Measurements from ENCODE around the gene LAP3.
"Not testable (repeated sequence)": the region's sequence is repeated elsewhere in the genome, so short reads cannot be mapped to it uniquely, and the experiment has no call there.

The LAP3 gene

DNA sequence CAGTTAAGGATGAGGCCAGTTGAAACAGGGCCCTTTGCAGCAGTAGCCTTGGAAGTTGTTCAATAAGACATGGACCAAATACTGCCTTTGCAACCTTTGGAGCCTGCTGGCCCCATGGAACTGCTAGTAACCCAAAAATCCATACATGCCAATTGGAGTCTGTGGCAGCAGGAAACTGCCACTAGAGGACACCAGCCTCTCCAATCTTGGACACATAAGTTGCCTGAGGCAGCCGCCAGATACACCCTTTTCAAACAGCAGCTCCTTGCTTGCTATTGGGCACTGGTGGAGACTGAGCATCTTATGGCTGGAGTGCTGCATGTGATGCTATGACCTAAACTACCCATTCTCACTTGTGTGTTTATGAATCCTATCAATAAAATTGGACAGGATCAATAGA, 14.8 kb upstream of the LAP3 start:
- no peak for DNase-seq (ENCODE audit: low spot score)

DNA sequence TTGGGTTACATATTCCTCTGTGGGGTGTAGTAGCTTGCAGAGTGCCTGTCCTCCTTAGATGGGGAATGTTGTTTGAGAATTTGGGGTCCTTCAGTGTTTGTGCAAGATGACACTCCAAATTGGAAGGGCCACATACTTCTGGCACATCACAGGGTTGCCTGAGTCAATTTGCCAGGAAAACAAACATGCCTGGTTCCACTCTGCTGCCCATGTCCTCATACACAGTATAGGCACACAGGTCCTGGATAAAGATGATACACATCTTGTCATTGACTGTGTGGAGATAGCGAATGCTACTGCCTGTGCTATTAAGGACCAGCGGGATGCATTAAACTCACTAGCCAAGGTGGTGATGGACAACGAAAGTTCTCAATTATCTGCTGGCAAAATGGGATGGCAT, 11.2 kb upstream of the LAP3 start:
- no peak for DNase-seq (ENCODE audit: low spot score)

DNA sequence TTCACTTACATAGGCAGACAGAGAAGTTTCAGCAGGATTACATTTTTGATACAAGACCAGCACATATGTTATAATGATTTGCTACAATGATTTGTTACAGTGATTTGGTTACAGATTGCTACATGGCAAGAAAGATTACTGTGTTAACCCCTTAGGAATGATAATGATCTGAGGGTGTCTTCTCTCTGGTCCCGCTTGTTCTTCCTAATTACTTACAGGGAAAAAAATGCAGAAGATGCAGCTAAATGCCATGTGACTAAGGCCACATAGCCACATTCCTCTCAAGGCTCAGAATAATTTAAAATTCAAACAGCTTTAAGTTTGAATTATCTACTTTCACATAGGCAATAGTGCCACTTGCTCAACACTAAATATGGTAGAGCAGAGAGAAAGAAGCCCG, 9.7 kb upstream of the LAP3 start:
- DNase-seq (ENCODE audit: low spot score) = no peak

DNA sequence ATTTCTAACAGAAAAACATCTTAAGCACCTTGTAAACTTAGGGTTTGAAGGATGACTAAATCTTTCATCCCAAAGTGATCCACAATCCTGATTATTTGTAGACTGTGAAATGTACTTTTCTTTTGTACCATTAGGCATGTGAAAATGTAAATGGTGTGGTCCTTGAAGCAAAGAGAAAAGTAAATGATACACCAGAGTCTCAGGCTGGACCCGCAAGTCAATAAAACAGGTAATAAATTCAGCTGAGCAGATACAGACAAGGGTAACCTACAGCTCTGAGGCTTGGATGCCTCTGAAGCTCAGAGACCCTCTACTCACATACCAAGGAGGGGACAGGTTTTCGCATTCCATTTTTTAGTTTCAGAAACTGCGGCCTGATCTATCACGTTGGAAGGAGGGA, 2.8 kb upstream of the LAP3 start:
- no peak for DNase-seq (ENCODE audit: low spot score)

DNA sequence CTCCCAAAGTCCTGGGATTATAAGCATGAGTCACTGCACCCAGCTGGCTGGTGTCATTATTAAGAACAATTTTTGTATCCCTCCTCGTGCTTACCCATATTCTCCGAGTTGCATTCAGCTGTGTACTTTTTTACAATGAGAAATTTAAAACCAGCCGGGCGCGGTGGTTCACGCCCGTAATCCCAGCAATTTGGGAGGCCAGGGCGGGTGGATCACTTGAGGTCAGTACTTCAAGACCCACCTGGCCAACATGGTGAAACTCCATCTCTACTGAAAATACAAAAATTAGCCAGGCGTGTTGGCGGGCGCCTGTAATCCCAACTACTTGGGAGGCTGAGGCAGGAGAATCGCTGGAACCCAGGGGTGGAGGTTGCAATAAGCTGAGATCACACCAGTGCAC, 1.8 kb upstream of the LAP3 start:
- DNase-seq (ENCODE audit: low spot score) = not testable (repeated sequence)

DNA sequence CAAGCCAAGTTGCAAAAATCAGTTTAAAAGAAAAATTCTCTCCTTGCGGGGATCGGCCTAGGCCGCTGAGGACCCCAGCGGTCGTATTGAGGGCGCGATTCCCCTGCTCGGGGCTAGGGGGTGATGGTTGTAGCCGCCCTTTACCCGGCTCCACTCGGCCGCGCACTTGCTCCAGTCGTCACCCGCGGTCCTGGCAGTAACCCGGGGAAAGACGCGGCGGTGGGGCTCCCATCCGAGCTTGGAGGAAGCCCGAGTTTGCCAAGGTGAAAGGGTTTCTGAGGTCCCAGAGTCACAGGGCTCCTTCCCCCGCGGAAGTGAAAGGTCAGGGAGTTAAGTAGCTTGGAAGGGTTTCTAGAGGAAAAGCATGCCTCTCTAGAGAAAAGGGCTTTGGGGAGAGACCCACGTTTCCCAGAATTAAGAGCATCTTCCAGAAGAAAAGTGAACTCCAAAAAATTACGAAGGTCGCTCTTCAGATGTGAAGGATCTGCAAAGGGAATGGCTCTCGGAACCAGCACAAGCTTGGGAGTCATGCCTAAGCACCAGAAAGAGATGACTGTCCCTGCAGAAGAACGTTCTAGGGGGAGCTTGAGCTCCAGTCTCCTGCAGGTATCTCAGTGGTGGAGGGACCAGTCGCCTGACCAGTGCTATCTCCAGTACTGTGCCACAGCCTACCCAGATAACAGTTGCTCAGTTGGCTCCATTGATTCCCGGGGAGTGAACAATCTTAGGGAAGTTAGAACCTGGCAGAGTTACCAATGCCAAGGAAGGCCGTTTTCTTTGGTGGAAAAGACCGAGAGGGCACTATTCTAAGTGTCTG, 875 bp downstream of the LAP3 start:
- DNase-seq (ENCODE audit: low spot score) = no peak

DNA sequence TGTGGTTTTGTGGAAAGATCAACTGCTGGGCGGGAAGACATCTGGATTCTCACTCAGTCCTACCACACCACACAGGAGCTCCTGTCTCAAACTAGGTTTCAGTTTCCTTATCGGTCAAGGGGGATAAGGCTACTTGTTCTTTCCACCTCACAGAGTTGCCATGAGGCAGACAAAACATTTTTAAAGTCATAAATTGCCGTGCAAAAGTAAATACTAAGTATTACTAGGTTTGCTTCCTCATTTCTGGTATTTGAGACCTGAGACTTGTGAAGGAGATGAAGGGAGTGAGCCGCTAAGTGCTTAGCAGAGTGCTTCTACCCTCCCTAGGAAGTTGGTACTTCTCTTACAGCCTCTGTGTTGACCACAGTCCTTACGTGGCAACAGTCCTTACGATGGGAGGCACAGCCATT, 1.5 kb downstream of the LAP3 start:
- no peak for DNase-seq (ENCODE audit: low spot score)

DNA sequence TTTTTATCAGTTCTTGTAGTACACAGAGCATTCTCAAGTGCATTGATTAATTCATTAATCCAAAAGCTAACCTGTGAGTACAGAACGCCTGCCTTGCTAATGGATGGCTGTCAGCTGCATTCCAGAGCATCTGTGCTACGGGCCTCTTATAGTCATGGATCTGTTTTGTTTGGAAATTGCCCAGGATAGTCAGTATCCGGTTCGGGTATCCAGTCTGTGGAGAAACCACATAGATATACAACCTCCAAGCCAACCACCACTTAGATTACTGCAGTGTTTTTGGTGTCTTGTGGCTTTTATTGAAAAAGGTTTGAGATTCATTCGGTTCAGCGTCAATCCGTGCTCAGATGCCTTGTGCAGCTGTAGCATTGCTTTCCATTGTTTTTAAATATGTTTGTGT, 4.0 kb downstream of the LAP3 start:
- DNase-seq (ENCODE audit: low spot score) = no peak

DNA sequence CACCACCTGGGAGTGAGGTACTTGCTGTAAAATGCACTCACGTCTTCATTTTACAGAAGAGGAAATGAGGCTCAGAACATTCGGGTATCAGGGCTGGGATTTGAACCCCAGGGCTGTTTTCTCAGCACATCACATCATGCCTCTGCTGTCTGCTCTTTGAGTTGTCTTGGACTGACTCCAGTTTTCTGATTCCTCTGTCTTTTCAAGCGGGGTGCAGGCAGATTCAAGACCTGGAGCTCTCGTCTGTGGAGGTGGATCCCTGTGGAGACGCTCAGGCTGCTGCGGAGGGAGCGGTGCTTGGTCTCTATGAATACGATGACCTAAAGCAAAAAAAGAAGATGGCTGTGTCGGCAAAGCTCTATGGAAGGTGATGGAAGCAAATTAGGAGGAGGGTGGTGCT, 6.3 kb downstream of the LAP3 start:
- DNase-seq (ENCODE audit: low spot score) = no peak

DNA sequence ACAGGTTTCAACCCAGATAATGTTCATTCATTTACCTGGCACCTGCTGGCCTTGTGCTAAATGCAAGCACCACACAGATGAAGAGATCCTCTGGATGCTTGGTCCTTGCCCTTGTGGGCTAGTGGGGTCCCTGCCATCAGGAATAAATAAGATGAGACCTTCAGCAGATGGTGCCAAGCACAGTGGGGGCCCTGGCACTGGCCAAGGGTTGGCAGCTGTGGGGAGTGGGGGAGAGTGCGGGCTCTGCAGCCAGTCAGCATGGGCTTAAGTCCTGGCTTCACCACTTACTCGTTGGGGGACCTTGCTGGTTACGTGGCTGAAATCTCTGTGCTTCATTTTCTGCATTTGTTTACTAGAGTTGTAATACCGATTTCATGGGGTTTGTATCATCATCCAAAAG, 6.9 kb downstream of the LAP3 start:
- no peak for DNase-seq (ENCODE audit: low spot score)

DNA sequence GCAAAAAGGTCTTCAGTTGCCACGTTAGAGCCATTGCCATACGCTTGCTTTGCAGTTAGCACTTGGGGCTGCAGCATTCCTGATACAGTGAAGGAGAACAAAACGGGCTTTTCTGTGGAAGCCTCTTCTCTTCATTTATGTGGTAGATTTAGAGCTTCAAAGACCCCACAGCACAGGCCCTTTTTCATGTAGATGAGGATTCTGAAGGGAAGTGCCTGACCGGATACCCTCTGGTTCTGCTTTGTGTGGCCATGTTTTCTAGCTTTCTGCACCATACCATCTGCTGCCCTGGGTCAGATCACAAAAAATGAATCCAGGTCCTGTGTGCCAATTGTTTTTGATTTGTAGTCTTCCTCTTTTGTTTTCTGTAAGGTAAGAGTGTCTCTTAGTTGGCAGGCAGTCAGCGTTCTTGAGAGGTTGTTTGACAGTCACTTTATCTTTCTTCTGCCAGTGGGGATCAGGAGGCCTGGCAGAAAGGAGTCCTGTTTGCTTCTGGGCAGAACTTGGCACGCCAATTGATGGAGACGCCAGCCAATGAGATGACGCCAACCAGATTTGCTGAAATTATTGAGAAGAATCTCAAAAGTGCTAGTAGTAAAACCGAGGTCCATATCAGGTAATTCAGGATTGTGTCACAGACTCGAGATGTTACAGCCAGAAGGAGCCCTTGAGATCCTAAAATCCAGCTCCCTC, 7.7 kb downstream of the LAP3 start:
- no peak for DNase-seq (ENCODE audit: low spot score)

DNA sequence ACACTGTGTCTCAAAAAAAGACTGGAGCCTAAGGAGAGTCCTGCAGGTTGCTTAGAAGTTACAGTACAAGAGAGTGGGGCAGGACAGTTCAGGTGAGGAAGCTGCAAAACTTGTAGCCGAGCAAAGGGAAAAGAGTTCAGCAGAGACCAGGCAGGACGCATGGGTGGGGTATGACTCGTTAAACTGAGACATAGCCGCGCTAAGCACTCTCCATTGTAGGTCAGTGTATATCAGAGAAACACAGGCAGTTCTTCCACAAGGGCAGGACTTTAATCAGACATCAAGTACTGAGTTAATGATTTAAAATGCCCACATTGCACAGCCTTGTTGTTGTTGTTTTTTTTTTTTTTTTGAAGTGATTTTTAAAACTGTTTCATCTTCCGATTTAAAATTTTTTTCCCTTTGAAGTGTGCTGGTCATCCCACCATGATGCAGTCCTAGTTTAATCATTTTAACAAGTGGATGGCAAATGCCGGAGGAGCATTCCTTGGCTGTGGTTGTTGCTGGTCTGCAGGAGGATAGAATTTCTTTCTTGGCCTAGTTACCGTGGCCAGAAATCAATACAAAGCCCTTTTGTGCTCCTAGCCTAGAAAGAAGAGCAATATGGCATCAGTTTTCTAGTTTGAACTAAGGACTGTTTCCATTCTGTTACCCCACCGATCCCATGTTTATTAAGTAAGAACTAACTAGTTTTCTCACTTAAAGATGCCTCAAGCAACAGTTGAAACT, 10.3 kb downstream of the LAP3 start:
- no peak for DNase-seq (ENCODE audit: low spot score)

DNA sequence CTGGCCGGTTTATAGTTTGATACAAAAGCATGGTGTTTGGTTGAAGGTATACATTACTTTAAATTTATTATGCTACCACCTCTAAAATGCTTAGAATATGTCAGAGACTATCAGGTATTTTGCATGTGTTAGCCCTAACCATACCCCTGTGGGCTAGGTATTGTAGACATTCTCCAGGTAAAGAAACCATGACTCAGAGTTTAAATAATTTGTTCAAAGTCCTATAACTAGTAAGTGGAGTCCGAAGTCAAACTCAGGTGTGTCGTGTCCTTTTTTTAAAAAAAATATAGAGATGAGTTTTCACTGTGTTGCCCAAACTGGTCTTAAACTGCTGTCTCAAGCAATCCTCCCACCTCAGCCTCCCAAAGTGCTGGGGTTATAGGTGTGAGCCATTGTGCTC, 12.4 kb downstream of the LAP3 start:
- no peak for DNase-seq (ENCODE audit: low spot score)

DNA sequence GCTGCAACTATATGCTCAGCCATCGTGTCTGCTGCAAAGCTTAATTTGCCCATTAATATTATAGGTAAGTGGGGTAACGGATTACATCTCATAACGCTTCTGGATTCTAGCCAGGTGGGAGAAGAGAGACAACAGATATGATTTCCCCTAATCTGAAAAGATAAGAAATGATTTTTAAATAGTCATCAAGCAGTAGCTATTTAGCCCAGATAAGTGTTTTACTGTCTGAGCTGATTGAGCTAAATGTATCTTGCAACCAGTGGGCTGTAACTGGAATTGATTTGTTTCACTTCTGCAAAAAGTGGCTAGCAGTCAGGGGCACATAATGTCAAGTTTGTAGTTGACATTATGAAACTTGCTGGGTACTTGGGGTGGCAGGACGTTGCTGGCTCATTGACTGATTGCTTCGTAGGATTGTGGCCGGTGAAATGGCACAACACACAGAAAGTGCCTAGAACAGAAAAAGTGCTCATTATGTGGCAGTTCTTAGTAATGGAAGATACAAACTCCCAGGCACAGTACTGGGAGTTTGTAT, 18.5 kb downstream of the LAP3 start:
- no peak for DNase-seq (ENCODE audit: low spot score)

DNA sequence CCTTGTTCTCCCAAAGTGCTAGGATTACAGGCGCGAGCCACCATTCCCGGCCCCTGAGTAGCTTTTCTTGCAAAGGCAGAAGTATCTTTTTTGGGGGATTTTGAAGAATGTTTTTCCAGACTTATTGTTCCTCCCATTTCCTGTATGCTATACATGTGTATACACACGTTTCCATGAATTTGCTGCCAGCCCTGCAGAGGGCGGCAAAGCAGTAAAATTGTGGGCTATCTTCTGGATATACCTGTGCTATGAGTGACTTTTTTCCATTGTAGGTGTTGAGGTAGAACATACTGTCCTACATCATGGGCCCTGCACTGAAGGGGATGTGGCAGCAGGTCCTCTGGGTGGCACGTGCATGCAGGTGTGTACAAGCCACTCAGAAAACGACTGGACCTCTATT, 20.5 kb downstream of the LAP3 start:
- DNase-seq (ENCODE audit: low spot score) = no peak

DNA sequence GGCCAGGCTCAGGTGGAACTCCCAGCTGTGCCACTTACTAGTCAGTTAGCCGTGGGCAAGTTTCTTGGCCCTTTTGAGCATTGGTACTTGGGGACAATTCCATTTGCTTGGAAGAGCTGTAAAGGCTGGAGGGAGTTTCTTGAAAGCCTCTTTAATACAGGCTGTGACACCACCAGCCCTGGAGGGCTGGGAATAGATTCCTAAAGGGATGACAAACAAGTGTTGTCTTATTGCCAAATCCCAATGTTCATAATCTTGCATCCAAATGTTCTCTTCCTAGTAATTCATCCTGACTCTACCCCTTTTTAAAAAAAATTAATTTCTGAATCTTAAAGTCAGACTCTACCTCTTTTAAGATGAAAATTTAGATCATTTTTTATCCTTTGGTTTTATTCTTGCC, 22.8 kb downstream of the LAP3 start:
- DNase-seq (ENCODE audit: low spot score) = no peak

DNA sequence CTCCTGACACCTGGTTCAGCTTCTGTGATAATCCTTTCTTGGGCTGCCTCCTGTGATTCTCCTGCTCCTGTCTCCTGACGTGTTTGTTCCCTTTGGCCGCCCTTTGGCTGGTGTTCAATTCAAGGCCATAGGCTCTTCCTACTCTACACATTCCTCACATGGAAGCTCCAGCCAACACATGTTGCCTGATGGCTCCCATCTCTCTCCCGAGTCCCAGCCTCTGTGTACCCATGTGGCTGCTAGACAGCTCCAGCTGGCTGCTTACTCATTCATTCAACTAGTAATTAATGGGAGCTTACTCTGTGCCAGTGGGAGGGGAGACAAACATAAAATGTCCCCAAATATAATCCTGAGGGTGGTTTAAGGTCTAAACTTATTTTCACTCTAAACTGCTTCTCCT, 28.2 kb downstream of the LAP3 start:
- DNase-seq (ENCODE audit: low spot score) = no peak

DNA sequence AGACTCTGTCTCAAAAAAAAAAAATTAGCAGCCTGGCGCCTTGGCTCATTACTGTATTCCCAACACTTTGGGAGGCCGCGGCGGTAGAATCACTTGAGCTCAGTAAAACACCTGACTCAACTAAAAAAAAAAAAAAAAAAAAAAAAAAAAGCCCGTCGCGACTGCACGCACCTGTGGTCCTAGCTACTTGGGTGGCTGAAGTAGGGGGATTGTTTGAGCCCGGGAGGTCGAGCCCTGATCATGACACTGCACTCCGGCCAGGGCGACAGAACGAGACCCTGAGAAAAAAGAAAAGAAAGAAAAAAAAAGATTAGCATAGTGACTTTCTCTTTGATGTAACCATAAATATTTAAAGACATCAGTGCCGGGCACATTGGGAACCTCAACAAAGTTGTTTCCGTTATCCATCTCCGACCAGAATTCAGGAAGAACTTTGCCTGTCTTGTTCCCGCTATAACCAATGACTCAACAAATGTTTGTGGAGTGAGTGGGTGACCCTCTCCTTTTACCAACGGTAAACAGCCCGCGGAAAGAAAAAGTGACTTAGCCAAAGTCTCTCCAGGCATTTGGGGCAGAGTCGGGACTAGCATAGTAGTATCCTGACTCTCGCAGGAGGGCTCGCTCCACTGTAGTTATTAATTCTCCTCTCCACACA, 36.9 kb downstream of the LAP3 start:
- DNase-seq (ENCODE audit: low spot score) = no peak

DNA sequence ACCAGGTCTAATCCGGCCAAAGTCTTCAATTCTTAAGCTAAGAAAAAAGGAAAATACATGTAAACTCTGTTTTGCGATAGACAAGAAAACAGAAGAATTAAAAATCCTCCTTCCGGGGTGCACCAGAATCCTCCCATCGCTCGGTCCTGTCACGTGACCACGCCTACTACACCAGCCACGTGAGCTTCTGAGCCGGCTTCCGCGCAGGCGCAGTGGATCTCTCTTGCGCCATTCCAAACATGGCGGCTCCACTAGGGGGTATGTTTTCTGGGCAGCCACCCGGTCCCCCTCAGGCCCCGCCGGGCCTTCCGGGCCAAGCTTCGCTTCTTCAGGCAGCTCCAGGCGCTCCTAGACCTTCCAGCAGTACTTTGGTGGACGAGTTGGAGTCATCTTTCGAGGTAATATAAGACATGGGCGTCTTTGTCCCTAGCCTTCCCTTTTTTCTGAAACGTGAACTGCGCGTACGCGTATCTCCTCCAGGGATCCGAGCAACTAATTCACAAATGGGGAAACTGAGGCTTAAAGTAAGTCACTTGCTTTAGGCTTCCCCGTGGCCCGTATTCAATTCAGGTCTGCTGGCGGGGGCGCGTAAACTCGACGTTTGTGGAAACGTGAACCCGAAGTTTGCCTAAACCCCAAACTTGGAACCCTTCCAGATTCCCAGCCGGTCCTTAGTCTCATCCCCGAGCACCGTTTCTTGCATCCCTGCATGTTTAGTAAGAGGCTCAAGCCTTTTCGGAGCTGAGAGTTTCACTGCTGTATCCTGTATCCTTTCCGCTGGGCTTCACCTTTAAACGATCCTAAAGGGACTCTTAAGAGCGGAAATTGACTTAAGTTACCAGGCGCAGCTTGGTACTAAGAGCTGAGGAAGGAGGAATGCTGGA, 37.7 kb downstream of the LAP3 start, which contains the start of gene MED28:
MED28 (plus strand) TSS at position 226 of the 884 bp plus-strand sequence; CDS start at position 240, 14 bp downstream.
- peak; percentile 96 for DNase-seq (ENCODE audit: low spot score)

DNA sequence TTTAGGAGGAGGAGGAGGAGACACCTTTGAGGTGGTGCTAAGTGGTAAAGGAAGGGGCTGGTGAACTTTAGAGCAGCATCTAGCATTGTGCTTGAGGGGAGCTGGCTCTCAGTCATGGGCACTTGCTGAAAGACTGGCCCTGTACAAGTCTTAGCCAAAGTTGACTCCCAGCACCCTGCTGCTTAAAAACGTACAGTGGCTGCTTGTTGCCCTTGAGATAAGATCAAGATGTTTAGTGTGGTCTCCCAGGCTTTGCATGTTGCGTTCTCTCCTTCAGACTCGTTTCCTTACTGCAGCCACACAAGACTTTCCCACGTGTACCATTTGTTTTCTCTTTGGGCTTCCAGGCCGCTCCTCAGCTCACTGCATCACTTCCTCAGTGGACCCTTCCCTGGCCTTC, 39.3 kb downstream of the LAP3 start:
- no peak for DNase-seq (ENCODE audit: low spot score)

DNA sequence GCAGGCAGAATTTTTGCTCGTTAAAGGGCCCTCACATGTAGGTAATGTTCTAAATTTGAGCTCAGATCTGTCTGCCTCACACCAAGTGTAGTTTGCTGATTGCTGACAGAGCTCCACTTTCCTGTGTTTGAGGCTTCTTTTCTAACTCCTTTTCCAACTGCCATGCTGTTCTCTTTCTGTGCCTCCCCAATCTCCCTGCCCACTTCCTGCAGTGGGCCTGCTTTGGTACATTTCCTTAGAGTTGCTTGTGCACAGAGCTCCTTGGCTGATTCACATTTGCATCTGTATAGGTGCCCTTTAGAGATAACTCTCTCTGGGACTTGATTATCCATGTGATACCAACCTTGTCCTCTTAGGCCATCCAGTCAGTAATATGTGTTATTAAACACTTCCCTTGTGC, 41.9 kb downstream of the LAP3 start:
- DNase-seq (ENCODE audit: low spot score) = no peak

All from ecto neural progenitor cell (in vitro differentiated cells).